ENCODE measurements around the gene MRPL34.

DNA sequence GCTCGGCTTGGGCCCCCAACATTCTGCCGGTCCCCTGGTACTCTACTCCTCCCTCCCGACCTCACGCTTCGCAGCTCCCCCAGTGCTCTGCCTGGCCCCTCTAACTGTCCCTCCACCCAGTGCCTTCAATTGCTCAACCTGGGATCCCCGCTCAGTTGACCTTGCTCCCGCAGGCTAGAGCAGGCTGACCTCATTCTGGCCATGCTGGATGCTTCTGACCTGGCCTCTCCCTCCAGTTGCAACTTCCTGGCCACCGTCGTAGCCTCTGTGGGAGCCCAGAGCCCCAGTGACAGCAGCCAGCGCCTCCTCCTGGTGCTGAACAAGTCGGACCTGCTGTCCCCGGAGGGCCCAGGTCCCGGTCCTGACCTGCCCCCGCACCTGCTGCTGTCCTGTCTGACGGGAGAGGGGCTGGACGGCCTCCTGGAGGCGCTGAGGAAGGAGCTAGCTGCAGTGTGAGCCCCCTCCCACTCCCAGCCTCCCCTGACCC, 35.2 kb downstream of the MRPL34 start:
- TF ChIP-seq EZH2 (optimal IDR thresholded peaks at IDR 0.05; ENCODE audit: low read depth, low read length) (no peak), EZH2phosphoT487 (IDR thresholded peaks at IDR 0.05; ENCODE audit: low read length) (no peak)
- TF ChIP-seq, protein P1, sequence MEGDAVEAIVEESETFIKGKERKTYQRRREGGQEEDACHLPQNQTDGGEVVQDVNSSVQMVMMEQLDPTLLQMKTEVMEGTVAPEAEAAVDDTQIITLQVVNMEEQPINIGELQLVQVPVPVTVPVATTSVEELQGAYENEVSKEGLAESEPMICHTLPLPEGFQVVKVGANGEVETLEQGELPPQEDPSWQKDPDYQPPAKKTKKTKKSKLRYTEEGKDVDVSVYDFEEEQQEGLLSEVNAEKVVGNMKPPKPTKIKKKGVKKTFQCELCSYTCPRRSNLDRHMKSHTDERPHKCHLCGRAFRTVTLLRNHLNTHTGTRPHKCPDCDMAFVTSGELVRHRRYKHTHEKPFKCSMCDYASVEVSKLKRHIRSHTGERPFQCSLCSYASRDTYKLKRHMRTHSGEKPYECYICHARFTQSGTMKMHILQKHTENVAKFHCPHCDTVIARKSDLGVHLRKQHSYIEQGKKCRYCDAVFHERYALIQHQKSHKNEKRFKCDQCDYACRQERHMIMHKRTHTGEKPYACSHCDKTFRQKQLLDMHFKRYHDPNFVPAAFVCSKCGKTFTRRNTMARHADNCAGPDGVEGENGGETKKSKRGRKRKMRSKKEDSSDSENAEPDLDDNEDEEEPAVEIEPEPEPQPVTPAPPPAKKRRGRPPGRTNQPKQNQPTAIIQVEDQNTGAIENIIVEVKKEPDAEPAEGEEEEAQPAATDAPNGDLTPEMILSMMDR (IDR thresholded peaks at IDR 0.05; ENCODE audit: low read length): no peak

Data from MM.1S (cell line).